Measurements from ENCODE around the gene ZNF746. TPM values are rescaled to one million over a fixed set of nuclear protein-coding genes. Genes with fewer than 3 reads are reported as not detected.

ZNF746 gene
- polyA plus RNA-seq, 1 donor from 2014 or later = 17.2 TPM

DNA sequence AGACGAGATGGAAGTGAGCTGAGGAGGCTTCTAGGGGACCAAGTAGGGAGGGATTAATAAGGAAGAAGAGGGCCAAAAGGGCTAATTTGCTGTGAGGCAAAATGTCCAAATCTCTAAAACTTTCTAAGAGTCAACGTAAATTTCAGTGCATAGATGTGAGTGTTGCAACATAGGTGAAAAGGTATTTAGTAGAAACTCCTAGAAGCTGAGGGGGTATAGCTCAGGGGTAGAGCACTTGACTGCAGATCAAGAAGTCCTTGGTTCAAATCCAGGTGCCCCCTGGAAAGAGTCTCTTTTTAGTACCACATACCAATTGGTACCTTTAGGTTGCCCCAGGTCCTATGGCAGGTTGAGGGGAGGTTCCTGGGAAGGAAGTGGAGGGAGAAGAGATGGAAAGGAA is 48.7 kb upstream of the ZNF746 start:
- no peak overlapping the region for H3K4me3 ChIP-seq (ENCODE audit: low read length)
- no peaks in the 10 kb centered on the region for H3K9me2 ChIP-seq (ENCODE audit: insufficient read depth, low read length)
- no peaks in the 10 kb centered on the region for H3K79me2 ChIP-seq (replicated peaks; ENCODE audit: insufficient read depth, low read length)
- no peak overlapping the region for H3K27ac ChIP-seq (ENCODE audit: low read length)
- H2AFZ ChIP-seq (ENCODE audit: low read depth, low read length) = no peak overlapping the region
- H3F3A ChIP-seq (ENCODE audit: insufficient read depth, low read length, poor library complexity, severe bottlenecking) = no peaks in the 10 kb centered on the region
- H3K27me3 ChIP-seq (ENCODE audit: insufficient read depth, low read depth, low read length) = no peaks in the 10 kb centered on the region
- no peak for TF ChIP-seq MXI1 (conservative IDR thresholded peaks at IDR 0.05; ENCODE audit: poor library complexity, severe bottlenecking)
- TF ChIP-seq SMC3 (conservative IDR thresholded peaks at IDR 0.05; ENCODE audit: poor library complexity) = no peak
- TF ChIP-seq, protein P1, sequence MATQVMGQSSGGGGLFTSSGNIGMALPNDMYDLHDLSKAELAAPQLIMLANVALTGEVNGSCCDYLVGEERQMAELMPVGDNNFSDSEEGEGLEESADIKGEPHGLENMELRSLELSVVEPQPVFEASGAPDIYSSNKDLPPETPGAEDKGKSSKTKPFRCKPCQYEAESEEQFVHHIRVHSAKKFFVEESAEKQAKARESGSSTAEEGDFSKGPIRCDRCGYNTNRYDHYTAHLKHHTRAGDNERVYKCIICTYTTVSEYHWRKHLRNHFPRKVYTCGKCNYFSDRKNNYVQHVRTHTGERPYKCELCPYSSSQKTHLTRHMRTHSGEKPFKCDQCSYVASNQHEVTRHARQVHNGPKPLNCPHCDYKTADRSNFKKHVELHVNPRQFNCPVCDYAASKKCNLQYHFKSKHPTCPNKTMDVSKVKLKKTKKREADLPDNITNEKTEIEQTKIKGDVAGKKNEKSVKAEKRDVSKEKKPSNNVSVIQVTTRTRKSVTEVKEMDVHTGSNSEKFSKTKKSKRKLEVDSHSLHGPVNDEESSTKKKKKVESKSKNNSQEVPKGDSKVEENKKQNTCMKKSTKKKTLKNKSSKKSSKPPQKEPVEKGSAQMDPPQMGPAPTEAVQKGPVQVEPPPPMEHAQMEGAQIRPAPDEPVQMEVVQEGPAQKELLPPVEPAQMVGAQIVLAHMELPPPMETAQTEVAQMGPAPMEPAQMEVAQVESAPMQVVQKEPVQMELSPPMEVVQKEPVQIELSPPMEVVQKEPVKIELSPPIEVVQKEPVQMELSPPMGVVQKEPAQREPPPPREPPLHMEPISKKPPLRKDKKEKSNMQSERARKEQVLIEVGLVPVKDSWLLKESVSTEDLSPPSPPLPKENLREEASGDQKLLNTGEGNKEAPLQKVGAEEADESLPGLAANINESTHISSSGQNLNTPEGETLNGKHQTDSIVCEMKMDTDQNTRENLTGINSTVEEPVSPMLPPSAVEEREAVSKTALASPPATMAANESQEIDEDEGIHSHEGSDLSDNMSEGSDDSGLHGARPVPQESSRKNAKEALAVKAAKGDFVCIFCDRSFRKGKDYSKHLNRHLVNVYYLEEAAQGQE (IDR thresholded peaks at IDR 0.05; ENCODE audit: borderline replicate concordance) = no peak
- no peak for TF ChIP-seq TAF1 (IDR thresholded peaks at IDR 0.05; ENCODE audit: low read depth)
- no peak for TF ChIP-seq EZH2 (IDR thresholded peaks at IDR 0.05; ENCODE audit: borderline replicate concordance, insufficient read depth, low read length, poor library complexity, severe bottlenecking)
- TF ChIP-seq EP300 (conservative IDR thresholded peaks at IDR 0.05; ENCODE audit: poor library complexity, severe bottlenecking) = no peak
- TF ChIP-seq POLR2AphosphoS5 (IDR thresholded peaks at IDR 0.05) = no peak
- TF ChIP-seq, protein P2, sequence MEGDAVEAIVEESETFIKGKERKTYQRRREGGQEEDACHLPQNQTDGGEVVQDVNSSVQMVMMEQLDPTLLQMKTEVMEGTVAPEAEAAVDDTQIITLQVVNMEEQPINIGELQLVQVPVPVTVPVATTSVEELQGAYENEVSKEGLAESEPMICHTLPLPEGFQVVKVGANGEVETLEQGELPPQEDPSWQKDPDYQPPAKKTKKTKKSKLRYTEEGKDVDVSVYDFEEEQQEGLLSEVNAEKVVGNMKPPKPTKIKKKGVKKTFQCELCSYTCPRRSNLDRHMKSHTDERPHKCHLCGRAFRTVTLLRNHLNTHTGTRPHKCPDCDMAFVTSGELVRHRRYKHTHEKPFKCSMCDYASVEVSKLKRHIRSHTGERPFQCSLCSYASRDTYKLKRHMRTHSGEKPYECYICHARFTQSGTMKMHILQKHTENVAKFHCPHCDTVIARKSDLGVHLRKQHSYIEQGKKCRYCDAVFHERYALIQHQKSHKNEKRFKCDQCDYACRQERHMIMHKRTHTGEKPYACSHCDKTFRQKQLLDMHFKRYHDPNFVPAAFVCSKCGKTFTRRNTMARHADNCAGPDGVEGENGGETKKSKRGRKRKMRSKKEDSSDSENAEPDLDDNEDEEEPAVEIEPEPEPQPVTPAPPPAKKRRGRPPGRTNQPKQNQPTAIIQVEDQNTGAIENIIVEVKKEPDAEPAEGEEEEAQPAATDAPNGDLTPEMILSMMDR (IDR thresholded peaks at IDR 0.05; ENCODE audit: poor library complexity, severe bottlenecking) = no peak
- no peak for TF ChIP-seq RAD21 (conservative IDR thresholded peaks at IDR 0.05)
- H4K20me1 ChIP-seq (ENCODE audit: insufficient read depth) = no peaks in the 10 kb centered on the region
- H3K9ac ChIP-seq (ENCODE audit: low read length) = no peak overlapping the region
- H3K4me2 ChIP-seq (ENCODE audit: low read length) = no peak overlapping the region
- H3K9me3 ChIP-seq (ENCODE audit: low read length) = no peaks in the 10 kb centered on the region
- H3K36me3 ChIP-seq (ENCODE audit: insufficient read depth, low read length) = peaks cover 43% of the 10 kb centered on the region

DNA sequence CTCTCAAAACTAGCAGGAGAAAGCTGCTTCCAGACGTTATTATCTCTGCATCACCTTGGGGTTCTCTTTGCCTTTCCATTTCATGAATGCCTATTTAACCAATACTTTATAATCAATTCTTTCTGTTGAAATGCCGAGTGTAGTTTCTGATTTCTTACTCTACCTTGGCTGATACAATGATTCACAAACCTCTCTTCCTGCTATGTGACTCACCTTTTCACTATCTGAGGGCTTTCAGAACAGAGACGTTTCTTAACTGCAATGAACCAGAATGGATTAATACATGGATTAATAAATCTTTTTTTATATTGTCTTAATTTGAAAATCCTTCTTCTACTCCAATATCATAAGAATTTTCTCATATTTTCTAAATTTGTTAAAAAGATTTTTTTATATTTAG is 46.4 kb upstream of the ZNF746 start:
- Histone ChIP-seq H3F3A (ENCODE audit: insufficient read depth, low read length, poor library complexity, severe bottlenecking) (no peaks in the 10 kb centered on the region), H3K9ac (ENCODE audit: low read length) (no peak overlapping the region), H3K9me2 (ENCODE audit: insufficient read depth, low read length) (no peaks in the 10 kb centered on the region), H3K79me2 (replicated peaks; ENCODE audit: insufficient read depth, low read length) (no peaks in the 10 kb centered on the region), H3K9me3 (ENCODE audit: low read length) (no peaks in the 10 kb centered on the region), H3K27ac (ENCODE audit: low read length) (no peak overlapping the region), H4K20me1 (ENCODE audit: insufficient read depth) (no peaks in the 10 kb centered on the region), H3K36me3 (ENCODE audit: insufficient read depth, low read length) (peaks cover 32% of the 10 kb centered on the region), H2AFZ (ENCODE audit: low read depth, low read length) (no peak overlapping the region), H3K27me3 (ENCODE audit: insufficient read depth, low read depth, low read length) (no peaks in the 10 kb centered on the region), H3K4me3 (ENCODE audit: low read length) (no peak overlapping the region), H3K4me2 (ENCODE audit: low read length) (no peak overlapping the region)
- TF ChIP-seq EZH2 (IDR thresholded peaks at IDR 0.05; ENCODE audit: borderline replicate concordance, insufficient read depth, low read length, poor library complexity, severe bottlenecking) (no peak), MXI1 (conservative IDR thresholded peaks at IDR 0.05; ENCODE audit: poor library complexity, severe bottlenecking) (no peak), TAF1 (IDR thresholded peaks at IDR 0.05; ENCODE audit: low read depth) (no peak), POLR2AphosphoS5 (IDR thresholded peaks at IDR 0.05) (no peak), SMC3 (conservative IDR thresholded peaks at IDR 0.05; ENCODE audit: poor library complexity) (no peak), RAD21 (conservative IDR thresholded peaks at IDR 0.05) (no peak), EP300 (conservative IDR thresholded peaks at IDR 0.05; ENCODE audit: poor library complexity, severe bottlenecking) (no peak)
- TF ChIP-seq, protein P1 (IDR thresholded peaks at IDR 0.05; ENCODE audit: borderline replicate concordance) = no peak
- TF ChIP-seq, protein P2 (IDR thresholded peaks at IDR 0.05; ENCODE audit: poor library complexity, severe bottlenecking) = no peak
